Activated naive CD8-positive, alpha-beta T cell treated with anti-CD3 and anti-CD28 coated beads, Interleukin-2, amount 50 U/mL, for 16 hours (primary cell): ENCODE results near the gene PRCD.
"Not testable (repeated sequence)": the region's sequence is repeated elsewhere in the genome, so short reads cannot be mapped to it uniquely, and the experiment has no call there.

ENCODE experiments used
- DNase-seq: peaks from one replicate; pipeline ENCODE4 v3.0.0-alpha.2; 2020; ENCODE audit warnings: low read depth, low spot score

The PRCD gene

GRCh38 chr17:76527430-76528111 is 12.3 kb upstream of the PRCD start:
- no peak for DNase-seq

DNA sequence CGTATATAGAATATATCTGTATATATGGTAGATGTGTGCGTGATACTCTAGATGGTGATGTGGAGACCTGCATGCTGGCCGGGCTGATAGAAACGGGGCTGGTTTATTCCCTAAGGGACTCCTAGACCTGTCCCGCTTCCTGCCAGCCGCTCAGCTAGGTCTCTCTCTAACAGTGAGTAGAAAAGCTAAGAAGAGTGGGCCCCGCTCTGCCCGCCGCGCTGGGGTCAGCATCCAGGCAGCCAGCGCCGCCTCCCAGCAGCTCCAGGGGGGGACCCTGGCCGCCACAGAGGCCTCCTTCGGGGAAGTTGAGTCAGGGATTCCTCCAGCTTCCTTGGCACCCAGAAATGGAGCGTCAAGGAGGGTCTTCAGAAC is 11.7 kb upstream of the PRCD start:
- DNase-seq = no peak

DNA sequence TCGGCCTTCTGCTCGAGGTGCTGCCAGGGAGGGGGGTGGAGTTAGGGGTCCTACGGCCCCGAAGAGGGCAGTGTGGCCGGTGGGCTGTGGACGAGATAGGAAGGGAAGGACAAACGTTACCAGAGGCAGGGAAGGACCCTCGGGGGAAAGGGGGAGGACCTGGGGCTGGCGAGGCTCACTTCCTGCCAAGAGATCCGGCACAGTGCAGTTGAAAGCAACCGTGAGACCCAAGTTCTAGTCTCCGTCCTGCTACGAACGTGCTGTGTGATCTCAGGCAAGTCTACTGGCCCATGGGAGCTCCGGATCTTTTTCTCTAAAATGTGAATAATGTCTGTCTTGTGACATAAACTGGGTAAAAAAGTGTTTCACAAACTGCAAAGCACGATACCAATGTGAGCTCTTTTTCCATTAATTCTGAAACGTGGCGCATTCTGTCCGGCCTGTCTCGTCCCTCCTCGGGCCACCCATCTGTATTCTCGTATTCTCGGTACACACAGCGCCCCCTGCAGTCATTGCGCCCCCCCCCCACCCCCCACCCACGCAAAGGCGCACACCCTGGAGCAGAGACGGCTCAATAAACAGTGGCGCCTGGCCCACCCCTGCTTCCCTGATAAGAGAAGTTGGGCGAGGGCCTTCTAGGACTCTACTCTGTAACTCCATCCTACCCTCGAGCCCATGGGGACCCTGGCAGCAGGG is 11.2 kb upstream of the PRCD start:
- DNase-seq = no peak

DNA sequence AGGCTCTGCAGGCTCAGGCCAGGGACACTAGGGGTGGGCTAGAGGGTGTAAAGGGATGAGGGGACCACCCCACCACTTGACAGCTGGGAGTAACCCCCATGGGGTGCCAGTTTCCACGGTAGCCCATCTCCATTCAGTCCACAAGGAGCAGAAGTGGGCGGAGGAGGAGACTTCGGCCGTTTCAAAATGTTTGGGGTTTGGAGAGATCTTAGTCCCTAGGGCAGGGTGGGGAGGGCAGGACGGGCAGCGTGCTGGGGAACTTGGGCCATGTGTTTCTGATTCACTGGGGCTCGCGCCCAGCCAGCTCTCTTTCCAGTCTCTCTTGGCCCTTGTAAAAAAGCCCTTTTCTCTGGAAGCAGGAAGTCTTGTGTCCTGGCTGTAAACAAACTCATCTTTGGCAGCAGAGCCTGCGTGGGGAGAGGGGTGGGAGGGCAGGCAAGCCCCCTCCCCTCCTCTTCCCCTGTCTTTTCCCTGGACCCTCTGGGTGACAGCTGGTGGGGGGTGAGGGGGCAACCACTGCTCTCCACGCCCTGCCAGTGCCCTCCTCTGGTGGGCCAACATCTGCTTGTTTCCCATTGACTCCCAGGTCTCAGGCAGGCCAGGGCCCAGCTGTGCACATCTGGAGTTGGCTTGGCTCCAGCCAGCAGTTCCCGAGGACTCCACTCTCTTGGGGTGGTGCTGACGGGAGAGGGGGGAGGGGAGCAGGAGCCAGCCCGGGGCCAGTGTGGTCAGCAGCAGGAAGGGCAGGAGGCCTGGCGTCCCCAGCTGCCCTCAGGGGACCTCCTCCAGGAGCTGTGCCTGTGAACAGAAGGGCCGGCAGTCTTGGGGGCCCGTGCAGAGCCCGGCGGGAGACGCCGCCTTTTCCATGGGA is 10.4 kb upstream of the PRCD start:
- DNase-seq = no peak

- DNase-seq = no peak
Measured at GRCh38 chr17:76530095-76530723, 9.6 kb upstream of the PRCD start.

DNA sequence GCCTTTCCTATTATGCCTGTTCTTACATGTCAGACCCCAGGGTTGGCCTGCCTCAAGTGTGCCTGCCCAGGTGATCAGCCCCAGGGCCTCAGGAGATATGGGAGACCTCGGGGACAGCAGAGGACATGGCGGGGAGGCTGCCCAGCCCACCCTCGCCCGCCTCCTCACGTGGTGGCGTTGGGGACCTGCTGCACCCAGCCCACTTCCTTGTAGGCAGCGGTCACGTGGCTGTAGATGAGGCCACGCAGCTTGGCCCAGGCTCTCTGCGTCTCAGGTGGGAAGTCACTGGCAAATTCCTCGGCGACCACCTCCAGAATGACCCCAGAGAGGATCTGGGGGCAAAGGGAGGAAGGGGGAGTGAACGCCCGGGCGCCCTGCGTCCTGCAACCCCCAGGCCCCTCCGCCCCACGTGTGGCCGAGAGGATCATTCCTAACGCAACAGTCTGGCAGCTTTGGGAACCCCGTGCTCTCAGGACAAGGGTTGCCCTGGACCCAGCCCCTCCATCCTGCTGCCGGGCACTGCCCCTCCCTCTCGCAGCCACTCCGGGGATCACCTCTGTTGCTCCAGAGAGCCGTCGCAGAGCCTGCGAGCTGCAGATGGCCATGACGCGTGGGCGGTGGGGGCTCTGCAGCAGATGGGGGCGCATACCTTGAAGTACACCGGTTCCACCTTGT is 8.9 kb upstream of the PRCD start:
- DNase-seq = no peak

GRCh38 chr17:76531486-76532038 is 8.3 kb upstream of the PRCD start:
- DNase-seq = no peak

GRCh38 chr17:76532072-76532651 is 7.7 kb upstream of the PRCD start:
- DNase-seq = no peak

DNA sequence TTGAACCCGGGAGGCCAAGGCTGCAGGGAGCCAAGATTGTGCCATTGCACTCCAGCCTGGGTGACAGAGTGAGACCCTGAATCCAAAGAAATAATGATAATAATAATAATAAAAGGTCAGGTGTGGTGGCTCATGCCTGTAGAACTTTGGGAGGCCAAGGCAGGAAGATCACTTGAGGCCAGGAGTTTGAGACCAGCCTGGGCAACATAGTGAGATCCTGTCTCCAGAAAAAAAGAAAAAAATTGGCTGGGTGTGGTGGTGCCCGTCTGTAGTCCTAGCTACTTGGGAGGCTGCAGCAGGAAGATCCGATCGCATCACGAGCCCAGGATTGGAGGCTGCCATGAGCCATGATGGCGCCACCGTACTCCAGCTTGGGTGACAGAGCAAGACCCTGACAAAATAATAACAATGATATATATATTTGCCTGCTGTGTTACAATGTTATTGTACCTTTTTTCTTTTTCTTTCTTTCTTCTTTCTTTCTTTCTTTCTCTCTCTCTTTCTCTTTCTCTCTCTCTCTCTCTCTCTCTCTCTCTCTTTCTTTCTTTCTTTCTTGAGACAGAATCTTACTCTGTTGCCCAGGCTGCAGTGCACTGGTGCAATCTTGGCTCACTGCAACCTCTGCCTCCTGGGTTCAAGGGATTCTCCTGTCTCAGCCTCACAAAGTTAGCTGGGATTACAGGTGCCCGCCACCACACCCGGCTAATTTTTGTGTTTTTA is 6.0 kb upstream of the PRCD start:
- not testable (repeated sequence) for DNase-seq

DNA sequence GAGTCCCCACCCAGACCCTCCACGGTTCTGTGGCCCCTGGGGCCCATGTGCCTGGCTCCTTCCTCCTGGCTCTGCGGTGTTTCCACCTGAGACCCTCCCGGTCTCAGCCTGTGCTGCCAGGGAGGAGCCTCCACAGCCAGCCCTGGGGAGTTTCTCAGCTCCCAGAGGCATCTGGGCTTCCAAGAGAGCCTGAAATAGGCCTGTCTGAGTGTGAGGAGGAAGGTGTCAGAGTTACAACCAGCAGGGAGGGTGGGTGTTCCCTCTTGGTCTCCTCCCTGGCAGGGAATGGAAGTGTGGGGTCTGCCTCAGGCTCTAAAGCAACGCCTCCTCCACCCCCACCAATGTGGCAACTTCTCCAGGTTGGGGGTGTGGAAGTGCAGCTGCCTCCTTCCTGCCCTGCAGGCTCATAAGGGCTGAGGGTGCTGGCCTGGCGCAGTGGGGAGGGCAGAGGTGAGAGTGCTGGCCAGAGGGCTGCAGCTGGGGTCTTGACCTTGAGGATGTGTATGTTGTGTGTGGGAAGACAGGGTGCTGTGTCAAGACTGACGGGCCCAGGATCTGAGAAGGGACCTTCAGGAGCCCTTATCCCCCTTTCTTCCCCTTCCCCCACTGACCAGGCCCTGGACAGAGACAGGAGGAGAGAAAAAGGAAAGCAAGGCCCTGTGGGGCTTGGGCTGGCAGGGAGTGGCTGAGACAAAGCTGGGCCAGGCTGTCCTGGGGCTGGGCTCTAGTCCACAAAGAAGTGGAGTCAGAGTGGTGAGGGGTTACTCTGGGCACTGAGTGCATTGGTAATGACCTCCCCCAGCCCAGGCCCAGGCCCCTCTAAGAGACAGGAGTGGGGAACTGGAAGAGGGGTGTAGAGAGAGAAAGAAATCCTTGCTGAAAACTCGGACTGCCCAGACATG is 4.8 kb upstream of the PRCD start:
- no peak for DNase-seq

GRCh38 chr17:76535788-76536510 is 3.9 kb upstream of the PRCD start:
- no peak for DNase-seq

DNA sequence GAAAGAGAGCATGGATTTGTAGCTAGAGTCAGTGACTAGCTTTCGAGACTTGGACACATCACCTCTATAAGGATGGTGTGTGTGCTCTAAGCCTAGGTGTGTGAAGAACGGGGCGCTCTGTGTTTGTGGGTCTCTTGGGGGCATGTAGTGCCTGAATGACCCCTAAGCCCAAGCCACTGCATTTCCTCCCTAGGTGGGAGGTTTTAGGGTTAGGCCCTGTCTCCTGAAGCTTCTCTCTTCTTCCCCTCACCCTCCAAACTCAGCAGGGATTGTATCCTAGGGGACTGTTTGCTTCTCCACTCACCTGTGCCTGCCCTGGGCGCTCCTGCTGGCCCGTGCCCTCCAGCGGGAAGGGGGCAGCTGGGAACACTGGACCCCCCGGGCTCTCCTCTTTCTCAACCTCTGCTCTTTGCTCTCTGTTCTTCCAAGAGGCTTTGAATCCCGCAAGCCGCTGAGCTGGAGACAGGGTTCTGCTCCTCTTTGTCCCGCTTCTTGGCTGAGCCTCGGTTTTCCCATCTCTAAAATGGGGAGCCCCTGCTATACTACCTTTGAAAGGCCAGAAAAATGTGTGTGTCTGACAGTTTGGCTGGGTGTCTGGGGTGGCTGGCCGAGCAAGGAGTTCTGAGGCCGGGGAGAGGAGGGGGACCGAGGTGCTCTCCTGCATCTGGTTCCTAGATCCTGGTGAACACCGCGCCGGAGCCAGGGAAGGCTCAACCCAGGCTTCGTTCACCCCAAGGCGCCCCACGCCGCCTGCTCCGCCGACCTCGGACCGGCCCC is 3.1 kb upstream of the PRCD start:
- DNase-seq = no peak

DNA sequence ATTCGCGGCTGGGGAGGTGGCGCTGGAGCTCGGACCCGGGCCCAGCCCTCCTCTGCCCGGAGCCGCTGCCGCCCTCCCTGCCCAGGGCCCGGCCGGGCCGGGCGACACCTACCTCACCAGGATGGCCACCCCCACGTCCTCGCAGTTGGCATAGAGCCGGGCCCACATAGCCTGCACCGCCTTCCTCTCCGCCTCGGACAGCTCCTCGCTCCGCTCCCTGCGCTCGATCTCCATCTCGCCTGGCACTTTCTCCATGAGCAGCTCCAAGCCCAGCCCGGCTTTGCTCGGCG is 2.6 kb upstream of the PRCD start:
- no peak for DNase-seq

DNA sequence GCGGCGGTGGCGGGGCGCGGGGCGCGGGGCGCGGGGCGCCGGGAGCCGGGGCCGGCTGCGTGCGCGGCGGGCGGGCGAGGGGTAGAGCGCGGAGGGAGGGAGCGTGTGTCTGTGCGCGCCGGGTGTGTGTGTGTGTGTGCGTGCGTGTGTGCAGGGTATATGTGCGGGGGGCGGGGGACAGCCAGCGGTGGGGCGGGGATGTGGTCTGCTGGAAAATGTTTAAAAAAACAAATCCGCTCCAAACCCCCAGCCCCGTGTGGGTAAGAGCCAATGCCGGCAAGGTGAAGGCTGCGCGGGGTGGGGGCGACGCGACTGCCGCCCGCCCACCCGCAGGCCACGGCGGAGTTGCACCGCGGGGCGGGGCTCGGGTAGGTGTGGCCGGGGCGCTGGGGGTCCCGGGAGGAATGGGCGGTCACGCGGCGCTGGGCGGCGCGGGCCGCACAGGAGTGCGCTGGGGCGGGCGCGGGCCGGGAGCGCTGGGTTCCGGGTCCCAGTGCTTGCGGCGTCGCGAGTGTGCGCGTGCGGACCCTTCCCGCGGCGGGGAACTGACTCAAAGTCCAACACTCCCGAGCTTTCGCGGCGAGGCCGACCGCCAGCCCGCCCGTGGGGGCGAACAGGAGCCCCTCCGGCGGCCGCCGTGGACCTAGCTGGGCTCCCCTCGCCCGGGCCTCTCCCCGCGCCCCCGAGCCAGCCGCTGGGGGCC is 2.1 kb upstream of the PRCD start, which contains the start of gene CYGB:
Gene CYGB (minus strand): TSS at position 132 of the 703 bp plus-strand sequence. CDS start 167 bp downstream, outside the sequence.
- no peak for DNase-seq

- DNase-seq = no peak
Measured at GRCh38 chr17:76538281-76538931, 1.4 kb upstream of the PRCD start.

- DNase-seq = no peak
Measured at GRCh38 chr17:76538941-76539570, 788 bp upstream of the PRCD start.
